Sigmoid colon (tissue), 4 donors: Measurements from ENCODE around the gene CAP2.

Experiments
- CTCF ChIP-seq, 4 experiments: fragments of 450-650 bp in 3 of 4; fragments of 200-600 bp in 1 of 4; IDR thresholded peaks; one replicate each; pipeline ENCODE4 v1.5.1; 2016 to 2019; ENCODE audit warnings: antibody characterized with exemption in 4 of 4, mild to moderate bottlenecking in 3 of 4, moderate library complexity in 2 of 4
- POLR2A ChIP-seq, 2 donors: fragments of 450-650 bp; IDR thresholded peaks; one replicate each; pipeline ENCODE4 v1.6.1; 2016; ENCODE audit warnings: antibody characterized with exemption in 2 of 2, mild to moderate bottlenecking in 2 of 2, moderate library complexity in 2 of 2
- POLR2AphosphoS5 ChIP-seq, 4 donors: sonication (generic); formaldehyde crosslinking; IDR thresholded peaks; one replicate each; pipeline ENCODE4 v1.6.1; 2017; ENCODE audit warnings: antibody characterized with exemption in 4 of 4

GRCh38 chr6:17580518-17581048 lies 187.2 kb downstream of the CAP2 start:
- TF ChIP-seq POLR2AphosphoS5 (IDR thresholded peaks at IDR 0.05) = peak in 3 of 4 donors; percentile 28 to 62 (median 59)
- no peak for TF ChIP-seq POLR2A (IDR thresholded peaks at IDR 0.05)
- no peak for TF ChIP-seq CTCF (IDR thresholded peaks at IDR 0.05)
